Thyroid gland (tissue), 4 donors: ENCODE measurements around the gene MAGI2.

Experiments used
- POLR2A ChIP-seq, 2 donors: fragments of 450-650 bp; IDR thresholded peaks; one replicate each; pipeline ENCODE4 v1.6.1; 2017; ENCODE audit warnings: antibody characterized with exemption in 2 of 2, mild to moderate bottlenecking in 2 of 2, moderate library complexity in 1 of 2
- TF ChIP-seq, protein P1 (sequence below), 6 experiments: fragments of 200-600 bp in 3 of 6; fragments of 450-650 bp in 3 of 6; sonication (generic) in 3 of 6; IDR thresholded peaks; one replicate each; pipeline ENCODE4 v1.5.1; 2016 to 2019; ENCODE audit warnings: antibody characterized with exemption in 6 of 6, mild to moderate bottlenecking in 2 of 6, inconsistent platforms in 1 of 6, moderate library complexity in 1 of 6

DNA sequence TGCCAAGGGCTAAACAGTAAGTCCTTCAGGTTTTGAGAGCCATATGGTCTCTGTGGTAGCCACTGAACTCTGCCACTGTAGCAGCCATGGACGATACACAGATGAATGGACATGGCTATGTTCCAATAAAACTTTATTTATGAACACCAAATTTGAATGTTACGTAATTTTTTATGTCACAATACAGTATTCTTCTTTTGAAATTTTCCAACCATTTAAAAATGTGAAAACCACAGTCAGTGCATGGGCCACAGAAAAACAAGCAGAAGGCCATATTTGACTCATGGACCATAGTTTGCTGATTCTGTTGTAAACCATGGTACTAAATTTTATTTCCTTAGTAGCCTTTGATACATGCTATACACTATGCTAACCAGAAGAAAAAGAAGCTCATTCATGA is 361.8 kb downstream of the MAGI2 start:
- TF ChIP-seq, protein P1, sequence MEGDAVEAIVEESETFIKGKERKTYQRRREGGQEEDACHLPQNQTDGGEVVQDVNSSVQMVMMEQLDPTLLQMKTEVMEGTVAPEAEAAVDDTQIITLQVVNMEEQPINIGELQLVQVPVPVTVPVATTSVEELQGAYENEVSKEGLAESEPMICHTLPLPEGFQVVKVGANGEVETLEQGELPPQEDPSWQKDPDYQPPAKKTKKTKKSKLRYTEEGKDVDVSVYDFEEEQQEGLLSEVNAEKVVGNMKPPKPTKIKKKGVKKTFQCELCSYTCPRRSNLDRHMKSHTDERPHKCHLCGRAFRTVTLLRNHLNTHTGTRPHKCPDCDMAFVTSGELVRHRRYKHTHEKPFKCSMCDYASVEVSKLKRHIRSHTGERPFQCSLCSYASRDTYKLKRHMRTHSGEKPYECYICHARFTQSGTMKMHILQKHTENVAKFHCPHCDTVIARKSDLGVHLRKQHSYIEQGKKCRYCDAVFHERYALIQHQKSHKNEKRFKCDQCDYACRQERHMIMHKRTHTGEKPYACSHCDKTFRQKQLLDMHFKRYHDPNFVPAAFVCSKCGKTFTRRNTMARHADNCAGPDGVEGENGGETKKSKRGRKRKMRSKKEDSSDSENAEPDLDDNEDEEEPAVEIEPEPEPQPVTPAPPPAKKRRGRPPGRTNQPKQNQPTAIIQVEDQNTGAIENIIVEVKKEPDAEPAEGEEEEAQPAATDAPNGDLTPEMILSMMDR (IDR thresholded peaks at IDR 0.05): no peak
- no peak for TF ChIP-seq POLR2A (IDR thresholded peaks at IDR 0.05)
